Left ventricle myocardium inferior (tissue), 1 donor: ENCODE measurements around the gene CHRD. TPM values are rescaled to one million over a fixed set of nuclear protein-coding genes. Genes with fewer than 3 reads are reported as not detected.

Experiments used
- DNase-seq: peaks from one replicate; pipeline ENCODE4 v3.0.0-alpha.2; 2020
- H3K27ac ChIP-seq: fragments of 200-600 bp; replicated peaks from 2 replicates; pipeline ENCODE4 v1.8.0; 2021
- H3K27me3 ChIP-seq: fragments of 200-600 bp; 2 replicates; pipeline ENCODE4 v1.8.0; 2021; ENCODE audit warnings: low read depth
- H3K36me3 ChIP-seq: fragments of 200-600 bp; 2 replicates; pipeline ENCODE4 v1.8.0; 2021
- H3K4me1 ChIP-seq: fragments of 200-600 bp; 2 replicates; pipeline ENCODE4 v1.8.0; 2021
- H3K4me3 ChIP-seq: fragments of 200-600 bp; 2 replicates; pipeline ENCODE4 v1.8.0; 2021; ENCODE audit warnings: mild to moderate bottlenecking, moderate library complexity
- H3K9me3 ChIP-seq: fragments of 200-600 bp; replicated peaks from 2 replicates; pipeline ENCODE4 v1.8.0; 2021
- intact Hi-C: fragments of 100-400 bp; cut with micrococcal nuclease; formaldehyde crosslinking; loops from one replicate; pipeline ENCODE4 v1.11.0; 2022
- total RNA-seq: library from RNA; stranded (reverse); fragmentation: NEBNext Ultra II Directional; extraction: Animal tissue kit (Norgen Biotek cat#: 25700); gene quantifications from one replicate; pipeline ENCODE4 v1.2.1, GENCODE V29; 2021
- TF ChIP-seq, protein P1 (sequence below): fragments of 200-600 bp; IDR thresholded peaks from 2 replicates; pipeline ENCODE4 v1.8.0; 2021; ENCODE audit warnings: antibody characterized with exemption, mild to moderate bottlenecking, borderline replicate concordance
- donor health status: DM: no; HTN: yes; CAD: no; lungs with severe emphysema.

CHRD gene
- total RNA-seq, 1 donor from 2014 or later, result 6.5 TPM

- Histone ChIP-seq H3K36me3 (peaks cover 31% of the 10 kb centered on the region), H3K4me3 (no peak overlapping the region), H3K4me1 (peaks cover 36% of the 10 kb centered on the region), H3K27me3 (no peaks in the 10 kb centered on the region), H3K27ac (peak overlapping the region; percentile 48), H3K9me3 (no peaks in the 10 kb centered on the region)
- TF ChIP-seq, protein P1, sequence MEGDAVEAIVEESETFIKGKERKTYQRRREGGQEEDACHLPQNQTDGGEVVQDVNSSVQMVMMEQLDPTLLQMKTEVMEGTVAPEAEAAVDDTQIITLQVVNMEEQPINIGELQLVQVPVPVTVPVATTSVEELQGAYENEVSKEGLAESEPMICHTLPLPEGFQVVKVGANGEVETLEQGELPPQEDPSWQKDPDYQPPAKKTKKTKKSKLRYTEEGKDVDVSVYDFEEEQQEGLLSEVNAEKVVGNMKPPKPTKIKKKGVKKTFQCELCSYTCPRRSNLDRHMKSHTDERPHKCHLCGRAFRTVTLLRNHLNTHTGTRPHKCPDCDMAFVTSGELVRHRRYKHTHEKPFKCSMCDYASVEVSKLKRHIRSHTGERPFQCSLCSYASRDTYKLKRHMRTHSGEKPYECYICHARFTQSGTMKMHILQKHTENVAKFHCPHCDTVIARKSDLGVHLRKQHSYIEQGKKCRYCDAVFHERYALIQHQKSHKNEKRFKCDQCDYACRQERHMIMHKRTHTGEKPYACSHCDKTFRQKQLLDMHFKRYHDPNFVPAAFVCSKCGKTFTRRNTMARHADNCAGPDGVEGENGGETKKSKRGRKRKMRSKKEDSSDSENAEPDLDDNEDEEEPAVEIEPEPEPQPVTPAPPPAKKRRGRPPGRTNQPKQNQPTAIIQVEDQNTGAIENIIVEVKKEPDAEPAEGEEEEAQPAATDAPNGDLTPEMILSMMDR, result no peak
- intact Hi-C loops, result no loop called here
- DNase-seq, result no peak
These were observed 11.2 kb upstream of the CHRD start for GRCh38 chr3:184368586-184369183.

DNA sequence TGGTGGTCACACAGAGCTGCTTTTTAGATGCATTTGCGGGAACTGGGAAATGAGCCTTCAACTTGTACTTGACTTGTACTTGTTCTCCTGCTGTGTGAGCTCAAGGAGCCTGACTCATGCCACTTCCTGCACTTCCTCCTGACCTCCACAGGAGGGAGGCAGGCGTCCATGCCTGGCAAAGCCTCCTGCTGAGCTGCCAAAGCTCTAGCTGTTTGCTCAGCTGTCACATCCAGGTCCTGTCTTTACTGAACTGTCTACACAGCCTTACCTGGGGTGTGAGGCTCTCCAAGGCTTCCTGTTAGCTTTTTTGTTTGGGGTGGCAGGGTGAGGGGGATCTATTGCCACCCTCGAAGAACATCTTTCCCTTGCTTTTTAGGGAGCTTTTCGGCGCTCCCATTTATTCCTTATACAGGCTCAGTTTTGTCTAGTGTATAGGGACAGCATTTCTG is 8.3 kb upstream of the CHRD start:
- peak; percentile 71 for DNase-seq
- Histone ChIP-seq H3K4me1 (peaks cover 24% of the 10 kb centered on the region), H3K9me3 (no peaks in the 10 kb centered on the region), H3K4me3 (no peak overlapping the region), H3K27ac (no peak overlapping the region), H3K27me3 (peaks cover 28% of the 10 kb centered on the region), H3K36me3 (peaks cover 20% of the 10 kb centered on the region)
- TF ChIP-seq, protein P1, result peak; percentile 95
- intact Hi-C loops, result loop anchor here (5.0 kb wide), 1 partner anchor 171 kb away; no protein-coding TSS in a partner anchor

DNA sequence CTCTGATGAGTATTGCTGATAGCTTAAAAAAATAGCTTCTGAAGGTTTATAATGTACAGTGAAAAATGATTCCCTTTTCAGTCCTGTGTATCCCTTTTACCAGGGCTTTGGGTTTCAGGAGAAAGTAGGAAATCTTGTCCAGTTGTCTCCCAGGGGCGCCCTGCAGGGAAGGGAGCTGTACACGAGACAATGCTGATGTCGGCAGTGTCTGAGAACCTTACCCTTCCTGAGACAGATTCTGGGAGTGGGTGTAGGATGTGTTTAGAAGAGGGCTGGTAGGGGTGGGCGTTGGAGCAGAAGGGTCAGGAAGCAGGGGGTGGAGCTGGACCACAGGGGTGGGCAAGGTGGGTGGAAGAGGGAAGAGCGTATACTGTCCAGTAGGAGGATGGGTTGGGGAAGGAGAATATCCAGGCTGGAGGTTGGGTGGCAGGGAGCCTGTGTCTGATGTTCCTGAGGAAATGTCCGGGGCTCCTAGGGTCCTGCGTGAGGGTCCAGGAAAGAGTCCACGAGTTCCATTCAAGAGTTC is 7.5 kb upstream of the CHRD start:
- TF ChIP-seq, protein P1, result no peak
- Histone ChIP-seq H3K4me3 (no peak overlapping the region), H3K4me1 (peaks cover 26% of the 10 kb centered on the region), H3K36me3 (peaks cover 14% of the 10 kb centered on the region), H3K27ac (no peak overlapping the region), H3K27me3 (peaks cover 36% of the 10 kb centered on the region), H3K9me3 (no peaks in the 10 kb centered on the region)
- intact Hi-C loops, result loop anchor here (5.0 kb wide), 1 partner anchor 170 kb away; no protein-coding TSS in a partner anchor
- DNase-seq, result no peak

DNA sequence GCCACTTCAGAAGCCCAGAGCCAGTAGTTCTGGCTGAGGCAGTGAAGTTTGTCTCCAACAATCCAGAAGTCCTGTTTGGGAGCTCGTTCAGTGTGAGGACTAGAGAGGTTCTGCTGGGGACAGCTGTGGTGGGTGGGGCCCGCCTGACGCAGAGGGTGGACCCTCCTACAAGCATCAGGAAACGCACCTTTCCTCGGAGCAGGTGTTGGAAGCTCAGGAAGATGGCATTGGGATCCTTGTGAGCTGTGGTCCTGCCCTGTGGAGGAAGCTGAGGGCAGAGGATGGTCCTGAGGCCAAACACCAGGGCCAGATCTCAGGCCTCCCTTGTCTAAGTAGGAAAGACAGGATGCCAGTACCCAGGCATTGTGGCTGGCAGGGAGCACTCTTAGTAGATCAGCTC is 6.9 kb upstream of the CHRD start:
- Histone ChIP-seq H3K27ac (no peak overlapping the region), H3K36me3 (peaks cover 8% of the 10 kb centered on the region), H3K4me1 (peaks cover 31% of the 10 kb centered on the region), H3K4me3 (no peak overlapping the region), H3K27me3 (peaks cover 42% of the 10 kb centered on the region), H3K9me3 (no peaks in the 10 kb centered on the region)
- DNase-seq, result no peak
- intact Hi-C loops, result loop anchor here (5.0 kb wide), 1 partner anchor 169 kb away; no protein-coding TSS in a partner anchor
- TF ChIP-seq, protein P1, result no peak

DNA sequence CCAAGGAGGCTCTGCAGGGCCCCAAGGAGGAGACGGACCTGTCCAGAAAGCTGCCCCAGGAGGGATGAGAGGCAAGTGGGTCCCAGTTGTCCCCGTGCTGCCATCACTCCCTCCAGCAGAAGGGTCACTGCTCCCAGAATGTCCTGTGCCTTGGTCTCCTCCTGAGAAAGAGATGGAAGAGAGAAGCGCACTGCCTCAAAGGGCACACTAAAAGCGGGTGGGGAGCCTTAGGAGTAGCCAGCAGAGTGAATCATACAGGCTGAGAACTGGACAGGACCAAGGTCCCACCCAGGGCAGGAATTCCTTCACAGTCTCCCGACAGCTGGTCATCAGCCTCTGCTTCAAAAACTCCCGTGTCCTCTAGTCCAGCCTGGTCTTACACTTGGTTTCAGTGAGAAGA is 6.4 kb upstream of the CHRD start:
- Histone ChIP-seq H3K4me1 (peaks cover 31% of the 10 kb centered on the region), H3K36me3 (peaks cover 3% of the 10 kb centered on the region), H3K27ac (no peak overlapping the region), H3K27me3 (peaks cover 47% of the 10 kb centered on the region), H3K9me3 (no peaks in the 10 kb centered on the region), H3K4me3 (no peak overlapping the region)
- TF ChIP-seq, protein P1, result no peak
- DNase-seq, result no peak
- intact Hi-C loops, result loop anchor here (5.0 kb wide), 1 partner anchor 169 kb away; no protein-coding TSS in a partner anchor
